GM21367 (cell line): Measurements from ENCODE around the gene GJB2.

Experiments used
- ATAC-seq: cut with Tn5 transposase; IDR thresholded peaks from one replicate; pipeline ENCODE4 v1.9.1; 2021; ENCODE audit not compliant: unreplicated experiment

Gene GJB2

DNA sequence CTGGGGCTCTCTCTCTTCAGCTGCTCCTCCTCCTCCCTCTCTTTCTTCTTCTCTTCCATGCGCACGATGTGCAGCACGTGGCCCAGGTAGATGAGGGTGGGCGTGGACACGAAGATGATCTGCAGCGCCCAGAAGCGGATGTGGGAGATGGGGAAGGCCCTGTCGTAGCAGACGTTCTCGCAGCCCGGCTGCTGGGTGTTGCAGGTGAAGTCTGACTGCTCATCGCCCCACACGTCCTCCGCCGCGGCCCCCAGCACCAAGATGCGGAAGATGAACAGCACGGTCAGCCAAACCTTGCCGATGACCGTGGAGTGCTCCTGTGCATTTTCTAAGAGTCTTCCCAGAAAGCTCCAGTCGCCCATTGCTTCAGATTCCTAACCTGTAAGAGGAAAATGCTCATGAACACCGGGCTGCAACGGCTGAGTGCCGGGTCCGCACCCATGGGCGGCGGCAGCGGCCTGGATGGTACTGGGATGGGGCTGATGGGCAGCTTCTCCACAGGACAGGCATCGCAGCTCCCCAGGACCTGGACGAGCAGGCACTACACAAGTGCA lies 49.7 kb downstream of the GJB2 start:
- no peak for ATAC-seq

DNA sequence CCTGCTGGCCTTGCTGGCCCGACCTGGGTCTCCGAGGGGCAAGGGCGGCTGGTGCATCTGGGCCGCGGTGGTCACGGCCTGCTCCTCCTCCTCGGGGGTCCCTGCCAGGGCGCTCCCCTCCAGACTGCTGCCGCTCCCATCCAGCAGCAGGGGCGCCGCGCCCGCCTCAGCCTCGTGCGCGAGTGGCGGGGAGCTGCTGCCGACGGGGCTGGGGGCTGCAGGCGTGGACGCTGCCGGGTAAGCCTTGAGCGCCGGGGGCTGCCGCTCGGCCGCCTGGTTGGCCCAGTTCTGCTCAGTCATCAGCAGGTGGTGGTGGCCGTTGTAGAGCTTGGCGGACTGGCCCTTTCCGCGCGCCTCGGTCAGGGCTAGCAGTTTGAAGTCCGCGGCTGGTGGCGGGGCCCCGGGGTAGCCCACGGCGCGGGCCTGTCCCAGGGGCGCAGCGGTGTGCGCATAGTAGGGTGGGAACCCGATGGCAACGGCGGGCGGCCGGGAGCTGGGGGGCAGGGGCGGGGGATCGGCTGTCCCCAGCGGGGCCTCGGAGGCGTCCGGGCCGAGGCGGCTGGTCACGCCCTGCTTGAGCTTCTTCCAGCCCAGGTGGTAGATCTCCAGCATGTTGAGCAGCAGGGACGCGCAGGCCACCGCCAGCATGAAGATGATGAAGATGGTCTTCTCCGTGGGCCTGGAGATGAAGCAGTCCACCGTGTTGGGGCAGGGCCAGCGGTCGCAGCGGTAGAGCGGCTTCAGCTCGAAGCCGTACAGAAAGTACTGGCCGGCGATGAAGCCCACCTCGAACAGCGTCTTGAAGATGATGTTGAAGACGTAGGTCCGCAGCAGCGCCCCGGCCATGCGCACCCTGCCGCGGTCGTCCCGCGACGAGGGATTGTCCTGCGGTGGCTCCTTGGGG lies 50.5 kb downstream of the GJB2 start:
- no peak for ATAC-seq

DNA sequence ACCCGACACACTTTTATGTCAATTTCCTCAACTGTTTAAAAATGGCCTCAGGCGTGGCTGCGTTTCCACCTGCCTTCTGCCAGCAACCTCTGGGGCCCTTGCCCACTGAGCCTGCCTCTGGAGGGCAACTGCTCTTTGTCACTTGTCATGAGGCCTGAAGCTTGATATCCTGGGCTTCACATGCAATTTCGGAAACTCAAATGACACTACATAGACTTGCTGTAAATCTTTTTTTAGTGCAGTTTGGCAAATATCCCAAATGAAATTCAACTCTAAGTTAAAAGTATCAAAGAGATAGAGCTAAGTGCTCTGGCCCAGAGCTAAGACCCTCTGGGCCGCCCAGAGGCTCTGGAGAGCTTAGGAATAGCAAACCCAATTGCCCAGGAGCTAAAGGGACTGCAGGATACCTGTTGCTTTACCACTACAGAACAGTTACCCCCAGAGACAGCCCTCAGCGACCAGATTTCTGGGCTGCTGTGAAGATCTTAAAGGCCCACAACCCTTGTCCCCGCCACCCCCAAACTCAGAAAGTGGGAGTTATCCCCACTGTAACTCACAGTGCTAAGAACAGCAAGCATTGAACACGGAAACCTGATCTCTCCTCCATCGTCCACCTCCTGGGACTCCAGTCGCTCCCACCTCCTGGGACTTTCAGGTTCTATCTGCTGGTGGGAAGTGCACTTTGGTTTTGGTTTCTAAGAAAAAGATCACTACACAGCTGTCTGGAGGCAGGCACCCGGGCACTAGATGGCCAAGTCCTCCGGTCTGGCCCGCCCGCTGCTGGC lies 51.3 kb downstream of the GJB2 start:
- ATAC-seq, result no peak

DNA sequence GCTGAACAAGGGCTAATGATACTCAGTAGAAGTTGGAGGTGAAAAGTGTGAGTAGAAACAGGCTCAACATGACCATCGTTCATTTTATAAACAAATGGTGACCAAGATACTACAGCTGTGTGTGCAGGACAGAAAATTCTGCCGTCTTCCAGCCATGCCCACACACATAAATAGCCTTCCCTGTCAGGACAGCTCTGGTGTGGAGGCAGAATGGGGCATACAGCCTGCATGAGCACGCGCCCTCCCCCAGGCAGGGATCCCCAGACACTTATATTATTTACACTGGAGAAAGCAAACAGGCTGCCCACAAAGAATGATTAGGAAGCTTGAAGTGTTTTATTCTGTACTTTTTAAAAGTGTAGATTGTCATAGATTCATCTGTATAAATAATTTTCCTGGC lies 52.3 kb downstream of the GJB2 start:
- no peak for ATAC-seq

DNA sequence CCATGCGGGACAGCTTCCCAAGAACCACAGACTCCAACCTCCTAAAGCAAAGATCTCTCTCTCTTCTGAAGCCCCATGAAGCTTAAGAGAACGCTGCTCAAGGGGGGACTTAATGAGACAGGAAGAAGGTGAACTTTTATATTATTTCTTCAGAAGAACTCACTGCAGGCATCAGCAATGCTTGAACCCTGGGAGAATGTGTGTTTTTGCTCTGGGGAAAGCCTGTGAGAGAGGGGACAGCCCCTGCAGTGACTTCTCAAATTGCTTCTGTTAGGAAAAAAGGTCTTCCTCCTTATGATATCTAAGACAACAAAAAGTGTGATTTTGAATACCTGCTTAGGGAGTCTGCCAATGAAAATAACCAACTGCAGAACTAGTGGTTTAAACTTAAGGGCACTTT lies 54.9 kb downstream of the GJB2 start:
- no peak for ATAC-seq
